Measurements from ENCODE around the gene DENND1C.

Gene DENND1C

GRCh38 chr19:6480848-6481415 is 655 bp downstream of the DENND1C start:
- TF ChIP-seq EZH2phosphoT487 (IDR thresholded peaks at IDR 0.05; ENCODE audit: borderline replicate concordance, low read length): no peak
- TF ChIP-seq, protein P1, sequence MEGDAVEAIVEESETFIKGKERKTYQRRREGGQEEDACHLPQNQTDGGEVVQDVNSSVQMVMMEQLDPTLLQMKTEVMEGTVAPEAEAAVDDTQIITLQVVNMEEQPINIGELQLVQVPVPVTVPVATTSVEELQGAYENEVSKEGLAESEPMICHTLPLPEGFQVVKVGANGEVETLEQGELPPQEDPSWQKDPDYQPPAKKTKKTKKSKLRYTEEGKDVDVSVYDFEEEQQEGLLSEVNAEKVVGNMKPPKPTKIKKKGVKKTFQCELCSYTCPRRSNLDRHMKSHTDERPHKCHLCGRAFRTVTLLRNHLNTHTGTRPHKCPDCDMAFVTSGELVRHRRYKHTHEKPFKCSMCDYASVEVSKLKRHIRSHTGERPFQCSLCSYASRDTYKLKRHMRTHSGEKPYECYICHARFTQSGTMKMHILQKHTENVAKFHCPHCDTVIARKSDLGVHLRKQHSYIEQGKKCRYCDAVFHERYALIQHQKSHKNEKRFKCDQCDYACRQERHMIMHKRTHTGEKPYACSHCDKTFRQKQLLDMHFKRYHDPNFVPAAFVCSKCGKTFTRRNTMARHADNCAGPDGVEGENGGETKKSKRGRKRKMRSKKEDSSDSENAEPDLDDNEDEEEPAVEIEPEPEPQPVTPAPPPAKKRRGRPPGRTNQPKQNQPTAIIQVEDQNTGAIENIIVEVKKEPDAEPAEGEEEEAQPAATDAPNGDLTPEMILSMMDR (IDR thresholded peaks at IDR 0.05; ENCODE audit: low read depth, low read length, poor library complexity, severe bottlenecking): no peak
- H3K9me2 ChIP-seq (replicated peaks; ENCODE audit: control insufficient read depth, low read length): no peaks in the 10 kb centered on the region
- H3K27ac ChIP-seq (ENCODE audit: low read depth, low read length): peak overlapping the region; percentile 65
- peaks cover 3% of the 10 kb centered on the region; the same call in 1 of the 2 replicates for H3K9me3 ChIP-seq (ENCODE audit: control insufficient read depth, insufficient read depth, low read length)
- H3K4me2 ChIP-seq (ENCODE audit: low read length): peak overlapping the region; percentile 96
- H3K4me1 ChIP-seq (ENCODE audit: control insufficient read depth, low read length): peaks cover 23% of the 10 kb centered on the region
- no peaks in the 10 kb centered on the region for H3F3A ChIP-seq (ENCODE audit: control insufficient read depth, insufficient read depth)
- peak overlapping the region; percentile 97 for H3K4me3 ChIP-seq (ENCODE audit: low read length)
- peaks cover 16% of the 10 kb centered on the region for H3K36me3 ChIP-seq (ENCODE audit: control insufficient read depth, low read length)
- peaks cover 9% of the 10 kb centered on the region for H3K79me2 ChIP-seq (ENCODE audit: control insufficient read depth, low read length)
- H4K20me1 ChIP-seq (ENCODE audit: control insufficient read depth, insufficient read depth, low read depth, low read length): no peaks in the 10 kb centered on the region
- no peaks in the 10 kb centered on the region for H3K27me3 ChIP-seq (ENCODE audit: control insufficient read depth, low read length)

- no peak overlapping the region; the same call in 1 of the 2 replicates for H3K4me2 ChIP-seq (ENCODE audit: low read length)
- TF ChIP-seq, protein P1 (IDR thresholded peaks at IDR 0.05; ENCODE audit: low read depth, low read length, poor library complexity, severe bottlenecking): no peak
- no peak for TF ChIP-seq EZH2phosphoT487 (IDR thresholded peaks at IDR 0.05; ENCODE audit: borderline replicate concordance, low read length)
- no peaks in the 10 kb centered on the region for H3K9me2 ChIP-seq (replicated peaks; ENCODE audit: control insufficient read depth, low read length)
Observed at GRCh38 chr19:6479836-6480398, 1.7 kb downstream of the DENND1C start.

DNA sequence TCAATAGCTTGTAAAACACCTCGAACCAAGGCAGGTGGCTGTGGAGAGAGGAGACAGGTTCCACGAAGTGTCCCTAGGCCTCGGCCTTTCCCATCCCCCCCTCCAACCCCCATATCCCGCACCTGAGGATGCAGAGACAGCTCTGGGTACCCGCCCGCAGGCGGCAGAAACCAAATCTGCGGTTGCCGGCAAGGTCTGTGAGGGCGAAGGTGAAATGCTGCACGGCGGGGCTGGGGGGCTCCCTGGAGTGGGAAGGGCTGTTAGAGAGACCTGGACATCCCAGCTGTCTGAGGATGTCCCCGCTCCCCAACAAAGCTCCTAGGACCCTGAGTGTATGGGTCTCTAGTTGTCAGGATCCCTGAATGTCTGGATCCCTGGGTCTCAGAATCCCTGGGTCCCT is 2.8 kb downstream of the DENND1C start:
- Histone ChIP-seq H3K27me3 (ENCODE audit: control insufficient read depth, low read length) (no peaks in the 10 kb centered on the region), H3K36me3 (ENCODE audit: control insufficient read depth, low read length) (peaks cover 25% of the 10 kb centered on the region), H3K4me2 (ENCODE audit: low read length) (no peak overlapping the region), H3K9me2 (replicated peaks; ENCODE audit: control insufficient read depth, low read length) (no peaks in the 10 kb centered on the region), H3K79me2 (ENCODE audit: control insufficient read depth, low read length) (peaks cover 9% of the 10 kb centered on the region), H3K4me1 (ENCODE audit: control insufficient read depth, low read length) (peaks cover 23% of the 10 kb centered on the region), H3K4me3 (ENCODE audit: low read length) (no peak overlapping the region), H3K27ac (ENCODE audit: low read depth, low read length) (no peak overlapping the region), H3K9me3 (ENCODE audit: control insufficient read depth, insufficient read depth, low read length) (peaks cover 3% of the 10 kb centered on the region; the same call in 1 of the 2 replicates), H4K20me1 (ENCODE audit: control insufficient read depth, insufficient read depth, low read depth, low read length) (no peaks in the 10 kb centered on the region), H3F3A (ENCODE audit: control insufficient read depth, insufficient read depth) (no peaks in the 10 kb centered on the region)
- TF ChIP-seq, protein P1 (IDR thresholded peaks at IDR 0.05; ENCODE audit: low read depth, low read length, poor library complexity, severe bottlenecking): no peak
- no peak for TF ChIP-seq EZH2phosphoT487 (IDR thresholded peaks at IDR 0.05; ENCODE audit: borderline replicate concordance, low read length)

More at GRCh38 chr19:6479836-6480398, 1.7 kb downstream of the DENND1C start:
- Histone ChIP-seq H3K79me2 (ENCODE audit: control insufficient read depth, low read length) (peaks cover 9% of the 10 kb centered on the region), H3K36me3 (ENCODE audit: control insufficient read depth, low read length) (peaks cover 23% of the 10 kb centered on the region), H3K4me3 (ENCODE audit: low read length) (no peak overlapping the region), H3K27me3 (ENCODE audit: control insufficient read depth, low read length) (no peaks in the 10 kb centered on the region), H3K4me1 (ENCODE audit: control insufficient read depth, low read length) (peaks cover 23% of the 10 kb centered on the region), H4K20me1 (ENCODE audit: control insufficient read depth, insufficient read depth, low read depth, low read length) (no peaks in the 10 kb centered on the region), H3K9me3 (ENCODE audit: control insufficient read depth, insufficient read depth, low read length) (peaks cover 3% of the 10 kb centered on the region; the same call in 1 of the 2 replicates), H3K27ac (ENCODE audit: low read depth, low read length) (no peak overlapping the region), H3F3A (ENCODE audit: control insufficient read depth, insufficient read depth) (no peaks in the 10 kb centered on the region)

Data from DOHH2 (cell line).